ENCODE measurements around the gene SCG3. TPM values are rescaled to one million over a fixed set of nuclear protein-coding genes. Genes with fewer than 3 reads are reported as not detected.

Gene SCG3
- polyA plus RNA-seq, 1 donor from 2014 or later = 68.7 TPM

DNA sequence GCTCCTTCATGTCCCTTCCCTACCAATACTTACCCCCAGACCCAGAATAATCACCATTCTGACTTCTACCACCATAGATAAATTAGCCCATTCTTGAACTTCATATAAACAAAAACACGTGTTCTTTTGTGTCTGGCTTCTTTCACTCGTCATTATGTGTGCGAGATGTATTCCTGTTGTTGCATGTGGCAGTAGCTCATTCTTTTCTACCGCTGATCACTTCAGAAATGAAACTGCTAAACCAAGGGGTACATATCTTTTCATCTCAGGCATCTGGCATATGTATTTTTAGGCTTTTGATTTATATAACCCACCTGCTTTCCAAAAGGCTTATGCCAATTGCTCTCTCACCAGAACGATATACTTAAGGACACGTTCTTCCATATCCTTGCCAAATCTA lies 13.8 kb upstream of the SCG3 start:
- Histone ChIP-seq H3K9me2 (ENCODE audit: insufficient read depth, low read length) (no peaks in the 10 kb centered on the region), H4K20me1 (ENCODE audit: insufficient read depth) (no peaks in the 10 kb centered on the region), H3F3A (ENCODE audit: insufficient read depth, low read length, poor library complexity, severe bottlenecking) (no peaks in the 10 kb centered on the region), H2AFZ (ENCODE audit: low read depth, low read length) (no peak overlapping the region), H3K36me3 (ENCODE audit: insufficient read depth, low read length) (no peaks in the 10 kb centered on the region), H3K9ac (ENCODE audit: low read length) (no peak overlapping the region), H3K27me3 (ENCODE audit: insufficient read depth, low read depth, low read length) (no peaks in the 10 kb centered on the region), H3K27ac (ENCODE audit: low read length) (no peak overlapping the region), H3K9me3 (ENCODE audit: low read length) (no peaks in the 10 kb centered on the region), H3K79me2 (replicated peaks; ENCODE audit: insufficient read depth, low read length) (no peaks in the 10 kb centered on the region), H3K4me2 (ENCODE audit: low read length) (no peak overlapping the region), H3K4me3 (ENCODE audit: low read length) (no peak overlapping the region)
- TF ChIP-seq RAD21 (conservative IDR thresholded peaks at IDR 0.05) = no peak
- TF ChIP-seq, protein P1, sequence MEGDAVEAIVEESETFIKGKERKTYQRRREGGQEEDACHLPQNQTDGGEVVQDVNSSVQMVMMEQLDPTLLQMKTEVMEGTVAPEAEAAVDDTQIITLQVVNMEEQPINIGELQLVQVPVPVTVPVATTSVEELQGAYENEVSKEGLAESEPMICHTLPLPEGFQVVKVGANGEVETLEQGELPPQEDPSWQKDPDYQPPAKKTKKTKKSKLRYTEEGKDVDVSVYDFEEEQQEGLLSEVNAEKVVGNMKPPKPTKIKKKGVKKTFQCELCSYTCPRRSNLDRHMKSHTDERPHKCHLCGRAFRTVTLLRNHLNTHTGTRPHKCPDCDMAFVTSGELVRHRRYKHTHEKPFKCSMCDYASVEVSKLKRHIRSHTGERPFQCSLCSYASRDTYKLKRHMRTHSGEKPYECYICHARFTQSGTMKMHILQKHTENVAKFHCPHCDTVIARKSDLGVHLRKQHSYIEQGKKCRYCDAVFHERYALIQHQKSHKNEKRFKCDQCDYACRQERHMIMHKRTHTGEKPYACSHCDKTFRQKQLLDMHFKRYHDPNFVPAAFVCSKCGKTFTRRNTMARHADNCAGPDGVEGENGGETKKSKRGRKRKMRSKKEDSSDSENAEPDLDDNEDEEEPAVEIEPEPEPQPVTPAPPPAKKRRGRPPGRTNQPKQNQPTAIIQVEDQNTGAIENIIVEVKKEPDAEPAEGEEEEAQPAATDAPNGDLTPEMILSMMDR (IDR thresholded peaks at IDR 0.05; ENCODE audit: poor library complexity, severe bottlenecking) = no peak
- TF ChIP-seq, protein P2, sequence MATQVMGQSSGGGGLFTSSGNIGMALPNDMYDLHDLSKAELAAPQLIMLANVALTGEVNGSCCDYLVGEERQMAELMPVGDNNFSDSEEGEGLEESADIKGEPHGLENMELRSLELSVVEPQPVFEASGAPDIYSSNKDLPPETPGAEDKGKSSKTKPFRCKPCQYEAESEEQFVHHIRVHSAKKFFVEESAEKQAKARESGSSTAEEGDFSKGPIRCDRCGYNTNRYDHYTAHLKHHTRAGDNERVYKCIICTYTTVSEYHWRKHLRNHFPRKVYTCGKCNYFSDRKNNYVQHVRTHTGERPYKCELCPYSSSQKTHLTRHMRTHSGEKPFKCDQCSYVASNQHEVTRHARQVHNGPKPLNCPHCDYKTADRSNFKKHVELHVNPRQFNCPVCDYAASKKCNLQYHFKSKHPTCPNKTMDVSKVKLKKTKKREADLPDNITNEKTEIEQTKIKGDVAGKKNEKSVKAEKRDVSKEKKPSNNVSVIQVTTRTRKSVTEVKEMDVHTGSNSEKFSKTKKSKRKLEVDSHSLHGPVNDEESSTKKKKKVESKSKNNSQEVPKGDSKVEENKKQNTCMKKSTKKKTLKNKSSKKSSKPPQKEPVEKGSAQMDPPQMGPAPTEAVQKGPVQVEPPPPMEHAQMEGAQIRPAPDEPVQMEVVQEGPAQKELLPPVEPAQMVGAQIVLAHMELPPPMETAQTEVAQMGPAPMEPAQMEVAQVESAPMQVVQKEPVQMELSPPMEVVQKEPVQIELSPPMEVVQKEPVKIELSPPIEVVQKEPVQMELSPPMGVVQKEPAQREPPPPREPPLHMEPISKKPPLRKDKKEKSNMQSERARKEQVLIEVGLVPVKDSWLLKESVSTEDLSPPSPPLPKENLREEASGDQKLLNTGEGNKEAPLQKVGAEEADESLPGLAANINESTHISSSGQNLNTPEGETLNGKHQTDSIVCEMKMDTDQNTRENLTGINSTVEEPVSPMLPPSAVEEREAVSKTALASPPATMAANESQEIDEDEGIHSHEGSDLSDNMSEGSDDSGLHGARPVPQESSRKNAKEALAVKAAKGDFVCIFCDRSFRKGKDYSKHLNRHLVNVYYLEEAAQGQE (IDR thresholded peaks at IDR 0.05; ENCODE audit: borderline replicate concordance) = no peak
- no peak for TF ChIP-seq EP300 (conservative IDR thresholded peaks at IDR 0.05; ENCODE audit: poor library complexity, severe bottlenecking)

DNA sequence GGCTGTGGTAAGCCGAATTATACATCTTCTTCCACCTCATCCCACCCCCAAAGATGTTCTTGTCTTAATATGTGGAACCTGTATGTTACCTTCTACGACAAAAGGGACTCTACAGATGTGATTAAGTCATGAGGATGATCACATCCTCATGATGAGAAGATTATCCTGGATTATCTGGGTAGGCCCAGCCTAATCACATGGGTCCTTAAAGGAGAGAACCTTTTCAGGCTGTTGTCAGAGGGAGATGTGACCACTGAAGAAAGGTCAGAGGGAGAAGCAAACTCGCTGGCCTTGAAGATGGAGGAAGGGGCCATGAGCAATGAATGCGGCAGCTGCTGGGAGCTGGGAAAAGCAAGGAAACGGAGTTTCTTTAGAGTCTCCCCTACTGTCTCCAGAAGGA lies 12.9 kb upstream of the SCG3 start:
- H3K9me3 ChIP-seq (ENCODE audit: low read length) = no peaks in the 10 kb centered on the region
- no peaks in the 10 kb centered on the region for H3K27me3 ChIP-seq (ENCODE audit: insufficient read depth, low read depth, low read length)
- H3K9ac ChIP-seq (ENCODE audit: low read length) = no peak overlapping the region
- H2AFZ ChIP-seq (ENCODE audit: low read depth, low read length) = no peak overlapping the region
- no peaks in the 10 kb centered on the region for H3K9me2 ChIP-seq (ENCODE audit: insufficient read depth, low read length)
- no peak for TF ChIP-seq EP300 (conservative IDR thresholded peaks at IDR 0.05; ENCODE audit: poor library complexity, severe bottlenecking)
- TF ChIP-seq, protein P2 (IDR thresholded peaks at IDR 0.05; ENCODE audit: borderline replicate concordance) = no peak
- TF ChIP-seq RAD21 (conservative IDR thresholded peaks at IDR 0.05) = no peak
- TF ChIP-seq MXI1 (conservative IDR thresholded peaks at IDR 0.05; ENCODE audit: poor library complexity, severe bottlenecking) = no peak
- TF ChIP-seq SMC3 (conservative IDR thresholded peaks at IDR 0.05; ENCODE audit: poor library complexity) = no peak
- no peak for TF ChIP-seq EZH2 (IDR thresholded peaks at IDR 0.05; ENCODE audit: borderline replicate concordance, insufficient read depth, low read length, poor library complexity, severe bottlenecking)
- TF ChIP-seq TAF1 (IDR thresholded peaks at IDR 0.05; ENCODE audit: low read depth) = no peak
- TF ChIP-seq, protein P1 (IDR thresholded peaks at IDR 0.05; ENCODE audit: poor library complexity, severe bottlenecking) = no peak
- no peak for TF ChIP-seq POLR2AphosphoS5 (IDR thresholded peaks at IDR 0.05)
- H3K36me3 ChIP-seq (ENCODE audit: insufficient read depth, low read length) = no peaks in the 10 kb centered on the region
- H3F3A ChIP-seq (ENCODE audit: insufficient read depth, low read length, poor library complexity, severe bottlenecking) = no peaks in the 10 kb centered on the region
- H4K20me1 ChIP-seq (ENCODE audit: insufficient read depth) = no peaks in the 10 kb centered on the region
- no peak overlapping the region for H3K4me3 ChIP-seq (ENCODE audit: low read length)
- no peak overlapping the region for H3K27ac ChIP-seq (ENCODE audit: low read length)
- H3K4me2 ChIP-seq (ENCODE audit: low read length) = no peak overlapping the region
- no peaks in the 10 kb centered on the region for H3K79me2 ChIP-seq (replicated peaks; ENCODE audit: insufficient read depth, low read length)

Measured in neural cell (in vitro differentiated cells).